Medulla oblongata (tissue), 1 donor: ENCODE data around the gene RABEP2.
"Not testable (repeated sequence)": the region's sequence is repeated elsewhere in the genome, so short reads cannot be mapped to it uniquely, and the experiment has no call there.

Experiments
- DNase-seq: peaks from one replicate; pipeline ENCODE4 v3.0.0-alpha.2; 2015; ENCODE audit errors: extremely low spot score

RABEP2 gene

GRCh38 chr16:28904363-28904762, 20.7 kb downstream of the RABEP2 start:
- no peak for DNase-seq

- DNase-seq, result no peak
These were observed 21.5 kb downstream of the RABEP2 start for GRCh38 chr16:28903344-28904042.

- DNase-seq, result no peak
These were observed 22.1 kb downstream of the RABEP2 start for GRCh38 chr16:28902909-28903308.

- no peak for DNase-seq
These were observed 23.2 kb downstream of the RABEP2 start for GRCh38 chr16:28901862-28902261.

- DNase-seq, result no peak
These were observed 24.4 kb downstream of the RABEP2 start for GRCh38 chr16:28900601-28901000.

GRCh38 chr16:28899882-28900590, 25.0 kb downstream of the RABEP2 start:
- no peak for DNase-seq

- DNase-seq, result no peak
These were observed 26.1 kb downstream of the RABEP2 start for GRCh38 chr16:28898942-28899341.

GRCh38 chr16:28898266-28898665, 26.8 kb downstream of the RABEP2 start:
- no peak for DNase-seq

- no peak for DNase-seq
These were observed 27.2 kb downstream of the RABEP2 start for GRCh38 chr16:28897826-28898225.

- no peak for DNase-seq
These were observed 29.4 kb downstream of the RABEP2 start for GRCh38 chr16:28895609-28896008.

GRCh38 chr16:28893291-28893690, 31.7 kb downstream of the RABEP2 start:
- no peak for DNase-seq

- DNase-seq, result no peak
These were observed 32.8 kb downstream of the RABEP2 start for GRCh38 chr16:28891964-28892890.

GRCh38 chr16:28890355-28890754, 34.7 kb downstream of the RABEP2 start:
- not testable (repeated sequence) for DNase-seq

- DNase-seq, result no peak
These were observed 38.1 kb downstream of the RABEP2 start for GRCh38 chr16:28886945-28887344.

- no peak for DNase-seq
These were observed 41.0 kb downstream of the RABEP2 start for GRCh38 chr16:28884045-28884444.

- no peak for DNase-seq
These were observed 41.6 kb downstream of the RABEP2 start for GRCh38 chr16:28883221-28883996.

GRCh38 chr16:28882551-28883160, 42.4 kb downstream of the RABEP2 start:
- no peak for DNase-seq

- not testable (repeated sequence) for DNase-seq
These were observed 43.5 kb downstream of the RABEP2 start for GRCh38 chr16:28881565-28881964.

- no peak for DNase-seq
These were observed 44.1 kb downstream of the RABEP2 start for GRCh38 chr16:28880955-28881354.

- DNase-seq, result no peak
These were observed 44.5 kb downstream of the RABEP2 start for GRCh38 chr16:28880589-28880915.
